Keratinocyte (primary cell): ENCODE data around the gene SALL3.

Source experiments
- EZH2 ChIP-seq: IDR thresholded peaks from one replicate; pipeline ENCODE4 v1.6.1; 2012; ENCODE audit warnings: inconsistent platforms, mild to moderate bottlenecking, low read length, moderate library complexity
- TF ChIP-seq, protein P1 (sequence below), 3 experiments: IDR thresholded peaks in 1 of 3; conservative IDR thresholded peaks in 1 of 3; optimal IDR thresholded peaks in 1 of 3; 2 replicates in 2 of 3; 3 replicates in 1 of 3; pipeline versions ENCODE3 to v1.5.1; 2011; ENCODE audit warnings: low read length in 3 of 3, mild to moderate bottlenecking in 3 of 3, moderate library complexity in 2 of 3, control low read depth in 1 of 3, inconsistent platforms in 1 of 3; ENCODE audit not compliant: insufficient read depth in 2 of 3; ENCODE audit errors: extremely low read depth in 1 of 3

GRCh38 chr18:78994977-78995582 is 15.5 kb downstream of the SALL3 start:
- TF ChIP-seq, protein P1, sequence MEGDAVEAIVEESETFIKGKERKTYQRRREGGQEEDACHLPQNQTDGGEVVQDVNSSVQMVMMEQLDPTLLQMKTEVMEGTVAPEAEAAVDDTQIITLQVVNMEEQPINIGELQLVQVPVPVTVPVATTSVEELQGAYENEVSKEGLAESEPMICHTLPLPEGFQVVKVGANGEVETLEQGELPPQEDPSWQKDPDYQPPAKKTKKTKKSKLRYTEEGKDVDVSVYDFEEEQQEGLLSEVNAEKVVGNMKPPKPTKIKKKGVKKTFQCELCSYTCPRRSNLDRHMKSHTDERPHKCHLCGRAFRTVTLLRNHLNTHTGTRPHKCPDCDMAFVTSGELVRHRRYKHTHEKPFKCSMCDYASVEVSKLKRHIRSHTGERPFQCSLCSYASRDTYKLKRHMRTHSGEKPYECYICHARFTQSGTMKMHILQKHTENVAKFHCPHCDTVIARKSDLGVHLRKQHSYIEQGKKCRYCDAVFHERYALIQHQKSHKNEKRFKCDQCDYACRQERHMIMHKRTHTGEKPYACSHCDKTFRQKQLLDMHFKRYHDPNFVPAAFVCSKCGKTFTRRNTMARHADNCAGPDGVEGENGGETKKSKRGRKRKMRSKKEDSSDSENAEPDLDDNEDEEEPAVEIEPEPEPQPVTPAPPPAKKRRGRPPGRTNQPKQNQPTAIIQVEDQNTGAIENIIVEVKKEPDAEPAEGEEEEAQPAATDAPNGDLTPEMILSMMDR (optimal IDR thresholded peaks at IDR 0.05 in 1 of 3, IDR thresholded peaks at IDR 0.05 in 1 of 3, conservative IDR thresholded peaks at IDR 0.05 in 1 of 3; ENCODE audit: extremely low read depth in 1 of 3, insufficient read depth in 2 of 3, low read length in 3 of 3): no peak
- no peak for TF ChIP-seq EZH2
